Sigmoid colon (tissue), 7 donors: ENCODE results near the gene KCNK3. TPM values are rescaled to one million over a fixed set of nuclear protein-coding genes. Genes with fewer than 3 reads are reported as not detected.

Experiments
- DNase-seq: peaks from one replicate; pipeline ENCODE4 v3.0.0-alpha.2; 2019
- H3K27ac ChIP-seq, 4 donors: fragments of 200-600 bp; sonication (generic); one replicate each; pipeline ENCODE4 v1.5.1; 2016 to 2019; ENCODE audit warnings: mild to moderate bottlenecking in 1 of 4
- H3K27me3 ChIP-seq, 3 donors: fragments of 200-600 bp; sonication (generic); one replicate each; pipeline ENCODE4 v1.5.1; 2019; ENCODE audit warnings: mild to moderate bottlenecking in 1 of 3
- H3K36me3 ChIP-seq, 4 donors: fragments of 200-600 bp; sonication (generic); one replicate each; pipeline ENCODE4 v1.5.1; 2016 to 2019
- H3K4me1 ChIP-seq, 4 donors: fragments of 200-600 bp; sonication (generic); one replicate each; pipeline ENCODE4 v1.5.1; 2017 to 2019
- H3K4me3 ChIP-seq, 4 donors: fragments of 200-600 bp; sonication (generic); one replicate each; pipeline ENCODE4 v1.5.1; 2017 to 2019; ENCODE audit warnings: mild to moderate bottlenecking in 2 of 4, moderate library complexity in 1 of 4
- H3K9me3 ChIP-seq, 4 donors: fragments of 200-600 bp in 3 of 4; sonication (generic) in 3 of 4; one replicate each; pipeline versions ENCODE4 v1.5.1 to v1.6.1; 2013 to 2019
- EP300 ChIP-seq, 4 donors: sonication (generic); formaldehyde crosslinking; IDR thresholded peaks; one replicate each; pipeline ENCODE4 v1.6.1; 2017; ENCODE audit warnings: antibody characterized with exemption in 4 of 4
- POLR2A ChIP-seq, 2 donors: fragments of 450-650 bp; IDR thresholded peaks; one replicate each; pipeline ENCODE4 v1.6.1; 2016; ENCODE audit warnings: antibody characterized with exemption in 2 of 2, mild to moderate bottlenecking in 2 of 2, moderate library complexity in 2 of 2
- POLR2AphosphoS5 ChIP-seq, 4 donors: sonication (generic); formaldehyde crosslinking; IDR thresholded peaks; one replicate each; pipeline ENCODE4 v1.6.1; 2017; ENCODE audit warnings: antibody characterized with exemption in 4 of 4
- WGBS, 2 donors: extraction: QIAGEN DNeasy Blood & Tissue Kit; methylation state at CpG; one replicate each; pipeline ENCODE4 v1.1.7; 2013; 5-methylcytosine and 5-hydroxymethylcytosine counted together
- intact Hi-C: fragments of 100-400 bp; cut with DNase I; formaldehyde crosslinking; loops from one replicate; pipeline ENCODE4 v1.15.1; 2023
- polyA plus RNA-seq, 3 donors: library from polyadenylated mRNA; stranded (reverse); fragments of 200-250 nt; gene quantifications; one replicate each; pipeline ENCODE4 v1.2.3, GENCODE V29; 2013
- total RNA-seq, 4 donors: library from RNA; depleted of rRNA; stranded (reverse); fragments of >200 nt; gene quantifications; one replicate each; pipeline ENCODE4 v1.1.0, GENCODE V29; 2016
- TF ChIP-seq, protein P1 (sequence below), 4 experiments: fragments of 450-650 bp in 3 of 4; fragments of 200-600 bp in 1 of 4; IDR thresholded peaks; one replicate each; pipeline ENCODE4 v1.5.1; 2016 to 2019; ENCODE audit warnings: antibody characterized with exemption in 4 of 4, mild to moderate bottlenecking in 3 of 4, moderate library complexity in 2 of 4
- donor health status: healthy with polysubstance abuse.
- donor health status: Bipolar disorder and iron deficiency.
- donor health status: healthy.

The KCNK3 gene
- total and polyA plus RNA-seq, 7 donors, result under 0.01 to 12.2 (median 2.9) TPM

DNA sequence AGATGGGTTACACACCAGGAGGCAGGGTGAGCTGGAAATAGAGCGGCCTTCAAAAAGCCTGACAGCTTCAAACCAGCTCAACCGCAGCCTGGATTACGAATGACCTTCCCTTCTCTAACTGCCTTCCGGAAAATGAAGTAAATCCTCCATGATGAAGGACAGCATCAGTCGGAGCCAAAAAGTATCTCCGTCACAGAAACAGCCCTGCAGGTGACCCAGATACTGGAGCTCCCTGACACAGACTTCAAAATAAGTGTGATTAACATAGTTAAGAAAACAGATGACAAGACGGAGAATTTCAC is 41.1 kb upstream of the KCNK3 start:
- H3K27ac ChIP-seq, result peak overlapping the region; percentile 29 to 68 (median 54)

DNA sequence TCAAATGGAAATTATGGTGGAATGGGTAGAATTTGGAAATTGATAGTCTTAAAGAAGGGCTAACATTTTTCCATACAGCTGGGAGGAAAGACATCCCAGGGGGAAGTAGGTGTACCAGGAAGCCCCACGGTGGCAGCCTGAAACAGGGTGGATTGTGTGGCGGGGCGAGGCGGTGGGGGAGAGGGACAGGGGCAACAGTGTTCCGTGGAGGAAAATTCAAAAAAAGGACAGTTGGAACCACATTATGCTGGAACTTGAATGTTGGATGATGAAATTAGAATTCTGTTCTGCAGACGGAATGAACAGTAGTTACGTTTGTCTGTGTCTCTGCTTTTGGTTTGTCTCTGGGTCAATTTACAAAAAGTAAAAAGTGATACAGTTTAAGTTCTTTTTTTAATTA is 40.7 kb upstream of the KCNK3 start:
- no peak overlapping the region for H3K4me3 ChIP-seq
- H3K4me1 ChIP-seq, result peaks cover 0 to 8% (median 3%) of the 10 kb centered on the region in 4 donors
- intact Hi-C loops, result no loop called here
- TF ChIP-seq EP300 (IDR thresholded peaks at IDR 0.05), result no peak
- TF ChIP-seq POLR2A (IDR thresholded peaks at IDR 0.05), result no peak
- TF ChIP-seq, protein P1, sequence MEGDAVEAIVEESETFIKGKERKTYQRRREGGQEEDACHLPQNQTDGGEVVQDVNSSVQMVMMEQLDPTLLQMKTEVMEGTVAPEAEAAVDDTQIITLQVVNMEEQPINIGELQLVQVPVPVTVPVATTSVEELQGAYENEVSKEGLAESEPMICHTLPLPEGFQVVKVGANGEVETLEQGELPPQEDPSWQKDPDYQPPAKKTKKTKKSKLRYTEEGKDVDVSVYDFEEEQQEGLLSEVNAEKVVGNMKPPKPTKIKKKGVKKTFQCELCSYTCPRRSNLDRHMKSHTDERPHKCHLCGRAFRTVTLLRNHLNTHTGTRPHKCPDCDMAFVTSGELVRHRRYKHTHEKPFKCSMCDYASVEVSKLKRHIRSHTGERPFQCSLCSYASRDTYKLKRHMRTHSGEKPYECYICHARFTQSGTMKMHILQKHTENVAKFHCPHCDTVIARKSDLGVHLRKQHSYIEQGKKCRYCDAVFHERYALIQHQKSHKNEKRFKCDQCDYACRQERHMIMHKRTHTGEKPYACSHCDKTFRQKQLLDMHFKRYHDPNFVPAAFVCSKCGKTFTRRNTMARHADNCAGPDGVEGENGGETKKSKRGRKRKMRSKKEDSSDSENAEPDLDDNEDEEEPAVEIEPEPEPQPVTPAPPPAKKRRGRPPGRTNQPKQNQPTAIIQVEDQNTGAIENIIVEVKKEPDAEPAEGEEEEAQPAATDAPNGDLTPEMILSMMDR (IDR thresholded peaks at IDR 0.05), result no peak
- TF ChIP-seq POLR2AphosphoS5 (IDR thresholded peaks at IDR 0.05), result no peak
- H3K27me3 ChIP-seq, result peaks cover 0 to 3% (median 0%) of the 10 kb centered on the region in 3 donors
- H3K27ac ChIP-seq, result peak overlapping the region; percentile 29 to 68 (median 54)
- no peak for DNase-seq
- H3K9me3 ChIP-seq, result no peaks in the 10 kb centered on the region
- WGBS, 2 donors, result 78 to 79% methylated on average over 7 of the region's 7 CpGs
- H3K36me3 ChIP-seq, result no peaks in the 10 kb centered on the region

More for the DNA sequence above, 41.1 kb upstream of the KCNK3 start:
- no peak for DNase-seq
- WGBS, 2 donors, result 86 to 88% methylated on average over 7 of the region's 7 CpGs
- intact Hi-C loops, result no loop called here
- no peaks in the 10 kb centered on the region for H3K9me3 ChIP-seq
- TF ChIP-seq EP300 (IDR thresholded peaks at IDR 0.05), result no peak
- TF ChIP-seq, protein P1 (IDR thresholded peaks at IDR 0.05), result no peak
- no peak for TF ChIP-seq POLR2A (IDR thresholded peaks at IDR 0.05)
- no peak for TF ChIP-seq POLR2AphosphoS5 (IDR thresholded peaks at IDR 0.05)
- no peaks in the 10 kb centered on the region for H3K36me3 ChIP-seq
- no peak overlapping the region for H3K4me3 ChIP-seq
- peaks cover 0 to 3% (median 0%) of the 10 kb centered on the region in 3 donors for H3K27me3 ChIP-seq
- peaks cover 0 to 8% (median 3%) of the 10 kb centered on the region in 4 donors for H3K4me1 ChIP-seq

DNA sequence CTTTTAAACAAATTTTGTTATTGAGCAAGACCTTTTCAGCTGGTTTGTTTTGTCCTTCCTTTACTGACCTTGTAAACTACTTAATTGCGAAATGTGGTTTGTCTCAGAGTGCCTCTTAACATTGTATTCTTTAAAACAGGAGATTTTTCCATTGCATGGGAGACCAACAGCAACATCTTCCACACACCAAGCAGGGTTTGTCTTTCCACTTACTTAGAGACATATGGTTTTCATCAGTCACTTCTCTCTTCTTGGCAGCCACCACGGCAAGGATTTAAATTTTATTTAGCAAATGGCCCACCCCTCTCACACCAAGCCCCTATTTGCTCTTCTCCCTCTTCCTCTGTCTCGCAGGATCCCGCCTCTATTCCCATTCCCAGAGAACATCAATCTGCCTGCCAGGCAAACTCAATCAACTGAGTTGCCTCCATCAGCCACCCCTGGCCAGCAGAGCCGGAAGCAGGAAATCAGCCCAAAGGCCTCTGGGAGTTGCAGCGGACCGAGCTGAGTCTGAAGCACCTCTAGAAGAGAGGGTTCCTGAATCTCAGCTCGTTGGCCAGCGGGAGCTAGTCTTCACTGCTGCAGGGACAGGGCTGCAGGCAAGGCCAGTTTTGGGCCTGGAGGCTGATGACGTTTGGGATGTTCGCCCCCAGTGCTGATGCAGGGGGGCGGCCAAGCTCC is 40.0 kb upstream of the KCNK3 start:
- TF ChIP-seq, protein P1 (IDR thresholded peaks at IDR 0.05), result no peak
- TF ChIP-seq EP300 (IDR thresholded peaks at IDR 0.05), result peak in 2 of 4 donors; percentile 3 to 57
- peak; percentile 14 to 49 (median 44) for TF ChIP-seq POLR2AphosphoS5 (IDR thresholded peaks at IDR 0.05)
- Histone ChIP-seq H3K9me3 (no peaks in the 10 kb centered on the region), H3K36me3 (no peaks in the 10 kb centered on the region), H3K4me3 (no peak overlapping the region), H3K27me3 (peaks cover 0 to under 1% (median 0%) of the 10 kb centered on the region in 3 donors), H3K27ac (peak overlapping the region; percentile 51 to 68 (median 58)), H3K4me1 (peaks cover 0 to 8% (median 3%) of the 10 kb centered on the region in 4 donors)
- peak; percentile 76 for DNase-seq
- intact Hi-C loops, result no loop called here
- WGBS, 2 donors, result 69 to 74% methylated on average over 12 of the region's 12 CpGs

DNA sequence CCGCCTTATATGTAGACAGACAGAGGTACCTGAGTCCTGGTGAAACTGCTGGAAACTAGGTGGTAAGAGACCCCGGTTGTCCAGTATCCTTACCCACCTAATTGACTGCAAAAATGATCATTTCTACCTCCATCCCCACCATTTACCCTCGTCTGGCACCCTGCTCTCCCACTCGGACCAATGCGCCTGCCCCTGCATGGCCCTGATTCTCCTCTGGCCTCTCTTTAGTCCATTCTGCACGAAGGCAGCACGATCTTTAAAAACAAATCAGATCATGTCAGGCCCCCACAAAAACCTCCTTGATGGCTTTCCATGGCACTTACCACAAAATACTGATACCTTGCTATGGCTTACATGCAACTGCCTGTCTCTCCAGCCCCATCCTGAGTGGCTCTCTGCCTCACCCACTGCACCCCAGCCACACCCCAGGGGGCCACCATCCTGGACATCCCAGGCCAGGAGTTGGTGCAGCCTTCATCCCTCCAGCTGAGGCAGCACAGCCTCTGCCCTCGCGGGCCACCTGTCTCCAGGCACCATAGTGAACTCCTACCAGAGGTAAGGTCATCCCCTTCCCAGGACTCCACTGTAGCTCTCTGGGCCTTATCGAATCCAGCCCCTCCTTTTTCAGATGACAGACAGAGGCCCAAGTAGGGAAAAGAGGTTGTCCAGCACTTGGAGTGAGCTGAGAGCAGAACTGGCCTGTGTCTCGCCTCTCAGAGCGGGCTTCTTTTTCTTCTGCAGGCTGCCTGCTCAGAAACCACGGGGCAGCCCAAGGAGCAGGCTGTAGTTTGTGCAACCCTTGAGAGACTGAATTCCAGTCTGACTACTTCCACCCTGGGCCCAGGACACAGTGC is 39.1 kb upstream of the KCNK3 start:
- 82 to 87% methylated on average over 13 of the region's 13 CpGs for WGBS, 2 donors
- Histone ChIP-seq H3K9me3 (no peaks in the 10 kb centered on the region), H3K27ac (peak overlapping the region in 3 of 4 donors; percentile 51 to 68 (median 56)), H3K27me3 (no peaks in the 10 kb centered on the region), H3K4me1 (peaks cover 0 to 8% (median 3%) of the 10 kb centered on the region in 4 donors), H3K36me3 (no peaks in the 10 kb centered on the region), H3K4me3 (no peak overlapping the region)
- no peak for DNase-seq
- intact Hi-C loops, result no loop called here
- no peak for TF ChIP-seq EP300 (IDR thresholded peaks at IDR 0.05)
- TF ChIP-seq, protein P1 (IDR thresholded peaks at IDR 0.05), result no peak
- no peak for TF ChIP-seq POLR2AphosphoS5 (IDR thresholded peaks at IDR 0.05)
- no peak for TF ChIP-seq POLR2A (IDR thresholded peaks at IDR 0.05)
